Dedifferentiated amniotic fluid mesenchymal stem cell (primary cell): ENCODE data around the gene TFAP2E.

ENCODE experiments used
- DNase-seq: peaks from one replicate; pipeline ENCODE4 v3.0.0-alpha.2; 2016; ENCODE audit errors: extremely low spot score

The TFAP2E gene

GRCh38 chr1:35595684-35596083 is 22.6 kb downstream of the TFAP2E start:
- no peak for DNase-seq

- no peak for DNase-seq
Observed at GRCh38 chr1:35597870-35598269, 24.8 kb downstream of the TFAP2E start.

- DNase-seq, result no peak
Observed at GRCh38 chr1:35598895-35599294, 25.8 kb downstream of the TFAP2E start.

- DNase-seq, result no peak
Observed at GRCh38 chr1:35599411-35599810, 26.3 kb downstream of the TFAP2E start.

GRCh38 chr1:35600593-35600992 is 27.5 kb downstream of the TFAP2E start:
- no peak for DNase-seq

GRCh38 chr1:35603468-35603867 is 30.4 kb downstream of the TFAP2E start:
- DNase-seq, result no peak

GRCh38 chr1:35603941-35604340 is 30.8 kb downstream of the TFAP2E start:
- DNase-seq, result no peak

- peak; percentile 20 for DNase-seq
Observed at GRCh38 chr1:35605071-35605866, 32.2 kb downstream of the TFAP2E start.

GRCh38 chr1:35605867-35606182 is 32.7 kb downstream of the TFAP2E start:
- DNase-seq, result peak; percentile 56

- no peak for DNase-seq
Observed at GRCh38 chr1:35611655-35612054, 38.5 kb downstream of the TFAP2E start.

- DNase-seq, result no peak
Observed at GRCh38 chr1:35615440-35615839, 42.3 kb downstream of the TFAP2E start.

- no peak for DNase-seq
Observed at GRCh38 chr1:35619237-35620121, 46.4 kb downstream of the TFAP2E start.

- DNase-seq, result no peak
Observed at GRCh38 chr1:35622510-35623178, 49.5 kb downstream of the TFAP2E start.

GRCh38 chr1:35623832-35624231 is 50.7 kb downstream of the TFAP2E start:
- no peak for DNase-seq

GRCh38 chr1:35629051-35629450 is 55.9 kb downstream of the TFAP2E start:
- DNase-seq, result no peak

- DNase-seq, result no peak
Observed at GRCh38 chr1:35631396-35631795, 58.3 kb downstream of the TFAP2E start.

GRCh38 chr1:35633547-35633946 is 60.4 kb downstream of the TFAP2E start:
- DNase-seq, result no peak

- peak; percentile 59 for DNase-seq
Observed at GRCh38 chr1:35637401-35637809, 64.3 kb downstream of the TFAP2E start.

- DNase-seq, result no peak
Observed at GRCh38 chr1:35640380-35641232, 67.5 kb downstream of the TFAP2E start.

GRCh38 chr1:35641233-35641866 is 68.2 kb downstream of the TFAP2E start, which contains the start of gene PSMB2:
Gene PSMB2, minus strand, starts transcription at chr1:35641526. Its CDS starts 94 bp downstream, at chr1:35641432.
- DNase-seq, result peak; percentile 95

- no peak for DNase-seq
Observed at GRCh38 chr1:35642471-35642955, 69.4 kb downstream of the TFAP2E start.
